PFSK-1 (cell line): Measurements from ENCODE around the gene NLGN3.

Experiments
- POLR2AphosphoS5 ChIP-seq: IDR thresholded peaks from 2 replicates; pipeline ENCODE4 v1.6.1; 2012; ENCODE audit warnings: low read depth, mild to moderate bottlenecking, control low read depth, low read length, moderate library complexity
- TAF1 ChIP-seq: IDR thresholded peaks from 2 replicates; pipeline ENCODE4 v1.6.1; 2012; ENCODE audit warnings: low read length, control low read depth, borderline replicate concordance; ENCODE audit not compliant: insufficient read depth

DNA sequence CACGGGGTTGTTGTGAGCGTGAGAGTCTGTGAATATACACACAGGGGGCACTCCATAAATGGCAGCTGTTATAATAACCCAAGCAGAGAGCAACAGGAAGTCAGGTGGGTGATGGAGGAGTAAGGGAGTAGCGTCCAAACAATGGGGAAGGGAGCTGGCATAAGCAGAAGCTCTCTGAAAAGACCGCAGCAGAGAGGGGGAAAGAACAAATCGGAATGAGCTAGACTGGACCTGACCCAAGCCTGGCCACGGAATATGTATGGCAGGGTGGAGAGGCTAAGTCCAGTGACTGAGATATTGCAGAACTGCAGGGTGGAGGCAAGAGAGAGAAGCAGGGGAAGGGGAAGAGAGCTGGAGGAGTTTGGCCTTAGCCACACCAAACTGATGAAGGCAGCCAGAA lies 71.8 kb downstream of the NLGN3 start:
- TF ChIP-seq POLR2AphosphoS5 (no peak), TAF1 (no peak)
